Measurements from ENCODE around the gene CSH2. TPM values are rescaled to one million over a fixed set of nuclear protein-coding genes. Genes with fewer than 3 reads are reported as not detected.

CSH2 gene
- total and polyA plus RNA-seq, 2 of the 13 experiments (the other 11 are each of a cell fraction or from before 2014, with no cell fraction given) = not detected

GRCh38 chr17:63911657-63912100 lies 38.2 kb upstream of the CSH2 start (continued):
- TF ChIP-seq, protein P1, sequence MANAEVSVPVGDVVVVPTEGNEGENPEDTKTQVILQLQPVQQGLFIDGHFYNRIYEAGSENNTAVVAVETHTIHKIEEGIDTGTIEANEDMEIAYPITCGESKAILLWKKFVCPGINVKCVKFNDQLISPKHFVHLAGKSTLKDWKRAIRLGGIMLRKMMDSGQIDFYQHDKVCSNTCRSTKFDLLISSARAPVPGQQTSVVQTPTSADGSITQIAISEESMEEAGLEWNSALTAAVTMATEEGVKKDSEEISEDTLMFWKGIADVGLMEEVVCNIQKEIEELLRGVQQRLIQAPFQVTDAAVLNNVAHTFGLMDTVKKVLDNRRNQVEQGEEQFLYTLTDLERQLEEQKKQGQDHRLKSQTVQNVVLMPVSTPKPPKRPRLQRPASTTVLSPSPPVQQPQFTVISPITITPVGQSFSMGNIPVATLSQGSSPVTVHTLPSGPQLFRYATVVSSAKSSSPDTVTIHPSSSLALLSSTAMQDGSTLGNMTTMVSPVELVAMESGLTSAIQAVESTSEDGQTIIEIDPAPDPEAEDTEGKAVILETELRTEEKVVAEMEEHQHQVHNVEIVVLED (CRISPR knock-in tag; IDR thresholded peaks at IDR 0.05; ENCODE audit: borderline replicate concordance) = no peak
- TF ChIP-seq FOXP4 (CRISPR knock-in tag; IDR thresholded peaks at IDR 0.05) (no peak), CTCF (CRISPR knock-in tag; IDR thresholded peaks at IDR 0.05) (peak; percentile 77)

GRCh38 chr17:63911041-63911635 lies 37.7 kb upstream of the CSH2 start, which contains the start of gene CSHL1:
TSS of gene CSHL1 (minus strand) at chr17:63911258. CDS start at chr17:63911196, 62 bp downstream.
- 40% methylated on average over 15 of the region's 15 CpGs for WGBS (ENCODE audit: low lambda C conversion rate)
- Histone ChIP-seq H2AFZ (ENCODE audit: low read length) (no peak within 1 kb of the TSS), H3K79me2 (ENCODE audit: insufficient read depth, low read length) (no peaks in the 10 kb centered on the region), H3K4me3 (replicated peaks in 1 of 3; ENCODE audit: insufficient read depth in 1 of 3, low read depth in 2 of 3, low read length in 3 of 3) (no peak within 1 kb of the TSS), H3K4me2 (ENCODE audit: low read depth, low read length) (peak within 1 kb of the TSS; percentile 14; the same call in 1 of the 2 replicates), H3K9me3 (ENCODE audit: low read length) (no peaks in the 10 kb centered on the region), H4K20me1 (ENCODE audit: insufficient read depth, low read length) (no peaks in the 10 kb centered on the region), H3K27me3 (ENCODE audit: control insufficient read depth in 1 of 2, insufficient read depth in 2 of 2, low read length in 2 of 2) (peaks cover 4 to 47% of the 10 kb centered on the region in 2 experiments; a peak in 4 of 5 replicates), H3K4me1 (ENCODE audit: insufficient read depth, low read length) (peaks cover 10% of the 10 kb centered on the region), H3K36me3 (replicated peaks in 1 of 2; ENCODE audit: control insufficient read depth in 1 of 2, insufficient read depth in 2 of 2, low read length in 2 of 2) (no peaks in the 10 kb centered on the region), H3K27ac (ENCODE audit: extremely low read length, insufficient read depth, low read length) (no peak within 1 kb of the TSS), H3K9ac (ENCODE audit: insufficient read depth, low read depth, low read length) (no peak within 1 kb of the TSS)
- no TSS peak for BruUV-seq (replicated peaks)
- DNase-seq (ENCODE audit: low spot score) (no peak), FAIRE-seq (no peak), ATAC-seq (no peak)
- intact Hi-C loops (cut with micrococcal nuclease; ENCODE audit: unreplicated experiment) (loop anchor here (10.0 kb wide), 1 partner anchor 224 kb away; the partner anchor contains the start of gene ERN1), in situ Hi-C loops (cut with HindIII; ENCODE audit: extremely low pct_ligation_motif_present, low pct_unique_long_range_greater_than_20kb) (loop anchor here (5.0 kb wide), 1 partner anchor 36 kb away; no protein-coding TSS in a partner anchor)
- CTCF ChIA-PET (ENCODE audit: low intra/inter-chr PET ratio, low total read pairs) = interaction anchor here (1.1 to 2.2 kb wide), 4 partner anchors 35 to 115 kb away, joined by 6 to 10 read pairs (median 8); no protein-coding TSS in a partner anchor
- POLR2A ChIA-PET = interaction anchor here (1.7 kb wide), 1 partner anchor 137 kb away, joined by 5 read pairs; the partner anchor contains the start of genes CCDC47 and DDX42
- TF ChIP-seq MIER3 (CRISPR knock-in tag; IDR thresholded peaks at IDR 0.05; ENCODE audit: borderline replicate concordance) = no peak
- TF ChIP-seq SP140L (CRISPR knock-in tag; IDR thresholded peaks at IDR 0.05; ENCODE audit: borderline replicate concordance) = no peak
- no peak for TF ChIP-seq KMT2B (CRISPR knock-in tag; IDR thresholded peaks at IDR 0.05)
- TF ChIP-seq, protein P2, sequence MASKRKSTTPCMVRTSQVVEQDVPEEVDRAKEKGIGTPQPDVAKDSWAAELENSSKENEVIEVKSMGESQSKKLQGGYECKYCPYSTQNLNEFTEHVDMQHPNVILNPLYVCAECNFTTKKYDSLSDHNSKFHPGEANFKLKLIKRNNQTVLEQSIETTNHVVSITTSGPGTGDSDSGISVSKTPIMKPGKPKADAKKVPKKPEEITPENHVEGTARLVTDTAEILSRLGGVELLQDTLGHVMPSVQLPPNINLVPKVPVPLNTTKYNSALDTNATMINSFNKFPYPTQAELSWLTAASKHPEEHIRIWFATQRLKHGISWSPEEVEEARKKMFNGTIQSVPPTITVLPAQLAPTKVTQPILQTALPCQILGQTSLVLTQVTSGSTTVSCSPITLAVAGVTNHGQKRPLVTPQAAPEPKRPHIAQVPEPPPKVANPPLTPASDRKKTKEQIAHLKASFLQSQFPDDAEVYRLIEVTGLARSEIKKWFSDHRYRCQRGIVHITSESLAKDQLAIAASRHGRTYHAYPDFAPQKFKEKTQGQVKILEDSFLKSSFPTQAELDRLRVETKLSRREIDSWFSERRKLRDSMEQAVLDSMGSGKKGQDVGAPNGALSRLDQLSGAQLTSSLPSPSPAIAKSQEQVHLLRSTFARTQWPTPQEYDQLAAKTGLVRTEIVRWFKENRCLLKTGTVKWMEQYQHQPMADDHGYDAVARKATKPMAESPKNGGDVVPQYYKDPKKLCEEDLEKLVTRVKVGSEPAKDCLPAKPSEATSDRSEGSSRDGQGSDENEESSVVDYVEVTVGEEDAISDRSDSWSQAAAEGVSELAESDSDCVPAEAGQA (IDR thresholded peaks at IDR 0.05; ENCODE audit: low read depth) = no peak
- TF ChIP-seq, protein P2 (CRISPR knock-in tag; IDR thresholded peaks at IDR 0.05; ENCODE audit: borderline replicate concordance) = no peak
- TF ChIP-seq ZNF547 (CRISPR knock-in tag; IDR thresholded peaks at IDR 0.05) = no peak
- no peak for TF ChIP-seq REL (CRISPR knock-in tag; conservative IDR thresholded peaks at IDR 0.05)
